MV-4-11 (cell line): Measurements from ENCODE around the gene ADARB2.

ENCODE experiments used
- DNase-seq: peaks from one replicate; lab custom pipeline; 2025; lab: John Stamatoyannopoulos, UW

ADARB2 gene

DNA sequence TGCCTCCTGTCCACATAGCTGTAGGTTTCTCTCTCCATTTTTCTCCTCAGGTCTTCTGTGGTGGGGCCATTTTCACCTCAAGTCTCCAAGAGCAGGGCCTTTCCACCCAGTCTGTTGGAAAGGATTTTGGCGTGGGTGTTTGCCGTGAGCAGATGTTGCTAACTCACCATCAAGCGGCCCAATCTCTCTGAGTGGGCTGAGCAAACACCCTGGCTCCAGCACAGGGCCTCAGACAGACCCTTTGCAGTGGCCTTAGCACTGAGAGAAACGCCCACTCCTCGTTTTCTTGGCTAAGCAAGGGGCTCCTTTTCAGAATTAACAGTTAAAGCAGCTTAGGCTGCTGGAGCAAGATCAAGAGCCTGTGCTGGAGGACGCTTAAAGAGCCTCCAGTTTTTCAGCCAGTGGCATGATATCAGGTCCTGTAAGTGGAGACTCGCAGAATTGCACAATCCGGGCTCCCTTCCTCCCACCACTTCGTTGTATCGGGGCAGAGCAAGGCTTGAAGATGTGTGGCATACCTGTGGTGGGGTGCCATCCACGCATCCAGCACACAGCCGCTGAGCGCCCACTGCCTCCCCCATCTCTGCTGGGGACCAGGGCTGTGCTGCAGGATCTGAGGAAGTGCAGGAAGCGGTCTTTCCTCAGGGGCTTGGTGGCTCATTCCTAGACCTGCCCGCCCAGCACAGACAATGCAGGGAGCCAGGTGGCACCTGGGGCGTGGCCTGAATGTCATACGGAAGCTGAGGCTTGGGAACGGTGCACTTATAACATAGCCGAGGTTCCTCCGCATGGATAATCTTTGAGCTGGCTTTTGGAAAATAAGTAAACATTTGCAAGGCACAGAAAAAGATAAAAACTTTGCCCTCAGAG lies 142.7 kb downstream of the ADARB2 start:
- DNase-seq, result no peak

DNA sequence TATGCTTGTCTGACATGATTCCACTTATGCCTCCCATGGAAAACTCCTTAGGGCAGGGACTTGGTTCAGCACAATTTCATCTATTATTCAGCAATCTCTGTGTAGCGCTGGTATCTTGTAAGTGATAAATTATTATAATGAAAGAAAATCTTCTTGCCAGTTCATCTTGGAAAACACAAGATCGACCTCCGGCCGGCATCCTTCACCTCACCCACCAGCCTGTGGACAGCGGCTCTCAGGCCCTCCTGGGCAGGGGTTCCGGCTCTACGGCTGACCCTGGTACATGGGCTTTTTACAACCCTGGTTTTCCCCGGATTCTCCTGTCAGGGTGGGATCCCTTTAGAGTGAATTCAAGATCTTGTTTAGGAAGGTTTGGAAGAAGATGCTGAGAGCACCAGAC lies 145.6 kb downstream of the ADARB2 start:
- DNase-seq, result no peak

DNA sequence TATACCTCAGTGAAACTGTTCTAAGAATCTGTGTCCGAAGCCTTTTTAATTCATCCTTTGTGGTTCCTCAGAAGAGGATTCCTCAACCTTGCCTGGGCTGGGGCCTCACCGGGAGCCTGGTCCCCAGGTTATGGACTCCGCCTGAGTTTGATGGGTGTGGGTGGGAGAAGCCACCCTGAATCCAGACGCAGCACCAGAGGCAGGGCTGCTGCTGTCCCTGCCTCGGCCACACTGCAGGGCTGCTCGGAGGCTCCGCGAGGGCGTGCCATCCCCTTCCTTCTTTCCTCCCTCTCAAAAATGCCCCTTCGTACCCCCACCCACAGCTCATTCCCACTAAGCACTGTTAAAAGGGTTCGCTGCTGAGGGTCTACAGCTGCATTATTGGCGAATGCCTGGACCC lies 146.3 kb downstream of the ADARB2 start:
- no peak for DNase-seq

DNA sequence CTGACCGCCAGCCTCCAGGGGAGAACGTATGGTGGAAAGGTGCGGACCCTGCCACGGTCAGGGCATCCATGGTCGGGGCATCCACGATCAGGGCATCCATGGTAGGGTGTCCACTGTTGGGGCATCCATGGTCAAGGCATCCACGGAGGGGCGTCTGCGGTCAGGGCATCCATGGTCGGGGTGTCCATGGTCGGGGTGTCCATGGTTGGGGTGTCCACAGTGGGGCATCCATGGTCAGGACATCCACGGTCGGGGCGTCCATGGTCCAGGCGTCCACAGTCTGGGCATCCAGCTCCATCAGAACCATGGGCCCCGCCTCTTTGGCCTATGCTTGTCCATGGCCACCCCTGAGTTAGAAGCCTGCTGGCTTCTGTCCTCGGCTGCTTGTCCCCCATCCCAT lies 148.1 kb downstream of the ADARB2 start:
- no peak for DNase-seq

DNA sequence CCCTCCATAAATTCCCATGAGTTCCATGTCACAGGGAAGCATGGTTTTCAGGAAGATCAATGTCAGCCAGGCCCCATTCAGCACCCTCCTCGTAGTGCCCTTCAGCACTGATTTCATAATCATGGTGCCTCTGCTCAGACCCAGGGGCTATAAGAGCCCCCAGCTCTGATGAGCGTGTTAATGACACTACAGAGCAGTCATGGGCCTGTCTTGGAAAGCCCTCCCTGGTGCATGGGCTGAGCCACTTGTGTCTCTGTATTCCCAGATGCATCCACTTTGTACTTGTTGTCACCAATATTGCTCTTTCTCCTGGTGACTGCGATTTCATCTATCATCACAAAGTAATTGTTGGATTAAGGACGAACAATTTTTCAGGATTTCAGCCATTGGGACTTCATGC lies 154.6 kb downstream of the ADARB2 start:
- DNase-seq, result no peak

DNA sequence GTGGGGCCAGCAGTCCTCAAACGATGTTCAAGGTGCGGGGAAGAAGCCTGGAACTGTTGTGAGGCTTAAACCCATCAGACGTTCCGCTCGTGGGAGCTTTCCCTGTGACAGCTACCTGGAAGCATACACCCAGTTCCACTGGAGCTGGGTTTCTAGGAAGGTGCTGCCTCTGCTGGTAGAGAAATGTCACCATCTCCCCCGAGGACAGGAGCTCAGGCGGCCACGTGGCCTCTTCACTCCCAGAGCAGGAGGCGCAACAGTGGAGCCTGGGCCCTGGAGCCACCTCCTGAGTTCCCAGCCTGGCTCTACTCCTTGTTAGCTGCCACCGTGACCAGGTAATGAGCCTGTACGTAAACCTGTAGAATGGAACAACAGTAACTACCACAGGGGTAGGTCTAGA lies 156.1 kb downstream of the ADARB2 start:
- no peak for DNase-seq

DNA sequence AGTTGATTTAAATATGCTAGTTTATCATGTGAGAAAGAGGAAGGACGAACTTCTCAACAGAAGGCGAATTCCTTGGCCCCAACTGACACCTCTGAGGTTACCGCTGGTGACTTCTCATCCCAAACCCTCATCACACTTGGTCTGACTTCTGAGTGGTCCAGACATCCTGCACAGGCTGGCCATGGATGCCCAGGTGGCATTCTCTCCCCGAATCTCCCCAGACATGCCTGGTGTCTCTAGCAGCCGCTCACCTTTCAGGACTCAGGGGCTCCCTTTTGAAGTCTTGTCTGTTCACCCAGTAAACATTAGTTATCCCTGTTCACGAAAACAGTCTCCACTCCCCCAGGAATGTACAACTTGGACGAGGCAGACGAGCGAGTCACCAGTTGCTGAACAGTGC lies 157.7 kb downstream of the ADARB2 start:
- no peak for DNase-seq

DNA sequence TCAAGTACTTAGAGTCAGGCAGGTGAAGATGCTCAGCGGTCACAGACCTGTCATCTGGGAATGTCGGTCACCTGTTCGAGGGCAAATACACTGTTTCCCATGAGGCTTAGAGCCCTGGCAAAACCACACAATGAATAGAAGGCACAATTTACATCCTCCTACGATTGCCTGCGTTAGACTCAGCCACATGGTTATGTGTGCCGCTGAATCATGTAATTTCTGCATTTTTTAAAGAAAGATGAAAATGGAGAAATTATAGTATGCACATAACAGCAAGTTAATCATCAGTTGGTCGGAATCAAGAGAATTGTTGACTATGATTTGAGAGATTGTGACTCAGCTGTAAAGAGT lies 158.2 kb downstream of the ADARB2 start:
- no peak for DNase-seq

DNA sequence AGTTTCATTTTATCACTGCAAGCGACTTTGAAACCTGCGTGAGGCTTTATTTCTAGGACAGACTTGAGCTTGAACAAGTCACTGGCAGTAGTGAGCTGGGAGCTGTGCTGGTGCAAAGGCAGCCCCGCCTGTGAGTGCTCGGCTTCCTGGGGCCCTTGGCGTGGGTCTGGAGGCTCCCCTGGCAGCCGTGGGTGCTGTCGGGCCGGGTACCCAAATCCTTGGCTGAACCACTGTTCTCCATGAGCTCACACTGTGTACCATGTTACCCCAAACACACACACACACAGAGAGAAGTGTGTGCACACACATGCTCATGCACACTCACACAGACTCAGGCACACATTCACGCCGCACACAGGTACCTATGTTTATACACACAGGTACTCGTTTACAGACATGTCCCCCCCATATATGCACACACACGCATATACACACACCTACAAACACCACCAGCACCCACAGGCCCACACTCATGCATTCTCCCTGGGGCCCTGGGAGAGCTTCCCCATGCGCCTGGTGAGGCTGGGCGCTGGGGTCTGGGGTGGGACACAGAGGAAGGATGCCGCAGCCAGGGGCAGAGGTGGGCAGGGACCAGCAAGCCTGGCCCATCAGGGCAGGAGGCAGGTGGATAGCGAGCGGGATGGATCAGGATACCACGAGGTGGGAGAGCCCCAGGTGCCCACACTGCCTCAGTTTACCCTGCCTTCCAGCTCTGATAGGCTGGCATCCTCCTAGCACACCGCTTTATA lies 158.8 kb downstream of the ADARB2 start:
- no peak for DNase-seq

DNA sequence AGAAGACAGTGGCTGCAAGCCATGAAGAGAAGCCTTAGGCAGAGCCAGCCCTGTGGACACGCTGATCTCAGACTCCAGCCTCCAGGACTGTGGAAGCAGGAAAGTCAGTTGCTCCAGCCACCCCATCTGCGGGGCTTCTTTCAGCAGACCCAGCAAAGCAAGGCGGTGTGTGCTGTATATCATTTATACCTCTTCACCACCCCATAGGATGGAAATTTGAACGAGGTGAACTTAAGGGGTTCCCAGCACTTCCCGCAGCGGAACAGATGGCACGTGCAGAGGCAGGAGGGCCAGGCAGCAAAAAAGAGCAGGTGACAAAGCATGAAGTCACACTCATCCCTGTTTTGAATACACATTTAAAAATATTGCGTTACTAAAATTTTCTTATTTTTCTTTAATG lies 159.4 kb downstream of the ADARB2 start:
- DNase-seq, result no peak

DNA sequence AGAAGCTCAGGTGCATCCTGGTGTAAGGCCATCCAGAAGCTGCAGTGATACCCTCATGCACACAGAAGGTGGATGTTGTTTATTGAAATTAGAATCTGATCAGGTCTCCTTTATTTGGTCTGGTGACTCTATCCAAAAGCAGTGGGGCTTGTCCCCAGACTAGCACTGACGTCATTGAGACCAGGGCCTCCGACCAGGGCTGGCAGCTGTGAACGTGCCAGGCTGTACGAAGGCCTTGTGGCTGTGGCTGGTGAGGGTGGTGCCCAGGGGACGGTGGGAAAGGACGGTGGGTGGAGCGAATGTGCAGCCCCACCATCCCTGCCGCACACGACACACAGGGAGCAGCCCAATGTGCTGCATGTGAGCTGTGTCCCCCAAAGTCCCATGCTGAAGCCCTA lies 160.0 kb downstream of the ADARB2 start:
- no peak for DNase-seq

DNA sequence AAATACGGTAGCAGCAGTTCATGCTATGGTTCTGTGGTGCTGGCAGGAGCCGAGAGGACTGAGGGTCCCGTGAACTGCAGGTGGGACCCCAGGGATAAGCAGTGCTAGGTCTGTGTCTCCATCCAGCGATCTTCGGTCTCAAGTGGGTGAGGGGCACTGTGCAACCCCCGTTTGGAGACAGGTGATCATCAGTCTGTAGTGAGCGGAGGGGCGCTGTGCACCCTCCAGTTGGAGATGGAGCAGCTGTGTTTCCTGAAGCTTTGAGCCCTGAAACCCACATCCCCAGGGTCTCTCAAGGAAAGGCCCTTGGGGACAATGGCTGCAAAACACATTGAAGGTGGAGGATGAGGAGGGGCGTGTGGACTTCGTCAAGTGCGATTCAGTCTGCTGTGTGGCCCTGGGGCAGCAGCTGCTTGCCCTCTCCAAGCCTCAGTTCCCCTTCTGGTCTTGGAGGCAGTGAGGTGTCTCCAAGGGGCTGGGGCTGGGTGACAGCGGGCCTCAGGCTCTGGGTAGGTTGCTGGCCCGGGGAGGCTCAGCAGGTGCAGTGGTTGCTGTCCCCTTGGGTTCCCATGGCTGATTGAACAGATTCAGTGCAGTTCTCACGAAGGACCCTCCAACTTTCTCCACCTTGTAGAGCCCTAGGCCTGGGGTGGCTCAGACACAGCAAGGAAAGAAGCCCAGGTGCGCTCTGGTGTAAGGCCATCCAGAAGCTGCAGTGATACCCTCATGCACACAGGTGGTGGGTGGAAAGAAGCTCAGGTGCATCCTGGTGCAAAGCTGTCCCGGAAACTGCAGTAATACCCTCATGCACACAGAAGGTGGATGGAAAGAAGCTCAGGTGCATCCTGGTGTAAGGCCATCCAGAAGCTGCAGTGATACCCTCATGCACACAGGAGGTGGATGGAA lies 160.6 kb downstream of the ADARB2 start:
- no peak for DNase-seq

DNA sequence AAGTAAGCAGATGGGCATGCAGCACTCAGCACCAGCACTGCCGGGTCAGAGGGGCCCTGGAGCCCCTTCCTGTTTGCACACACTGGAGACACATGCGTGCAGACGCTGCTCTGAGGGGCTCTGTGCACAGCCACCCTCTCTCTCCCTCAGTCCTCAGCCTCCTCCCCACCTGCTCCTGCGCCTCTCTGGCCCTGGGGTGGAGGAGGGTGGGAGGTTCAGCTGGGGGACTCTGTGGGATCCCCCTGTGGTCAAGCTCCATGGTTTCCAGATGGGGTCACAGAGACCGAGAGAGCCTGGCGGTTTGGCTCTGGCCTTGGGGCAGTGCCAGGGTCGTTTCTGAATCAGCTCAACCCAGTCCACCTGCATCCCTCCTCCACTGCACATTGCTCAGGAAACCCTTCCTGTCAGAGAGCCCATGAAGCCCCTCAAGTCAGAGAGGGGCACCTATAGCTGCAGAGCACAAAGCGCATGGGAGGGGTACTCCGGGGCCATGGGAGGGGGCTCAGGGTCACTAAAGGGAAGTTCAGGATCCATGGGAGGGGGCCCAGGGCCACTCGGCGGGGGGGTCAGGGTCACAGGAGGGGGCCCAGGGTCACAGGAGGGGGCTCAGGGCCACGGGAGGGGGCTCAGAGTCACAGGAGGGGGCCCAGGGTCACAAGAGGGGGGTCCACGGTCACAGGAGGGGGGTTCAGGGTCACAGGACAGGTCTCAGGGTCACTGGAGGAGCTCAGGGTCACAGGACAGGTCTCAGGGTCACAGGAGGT lies 161.7 kb downstream of the ADARB2 start:
- no peak for DNase-seq

DNA sequence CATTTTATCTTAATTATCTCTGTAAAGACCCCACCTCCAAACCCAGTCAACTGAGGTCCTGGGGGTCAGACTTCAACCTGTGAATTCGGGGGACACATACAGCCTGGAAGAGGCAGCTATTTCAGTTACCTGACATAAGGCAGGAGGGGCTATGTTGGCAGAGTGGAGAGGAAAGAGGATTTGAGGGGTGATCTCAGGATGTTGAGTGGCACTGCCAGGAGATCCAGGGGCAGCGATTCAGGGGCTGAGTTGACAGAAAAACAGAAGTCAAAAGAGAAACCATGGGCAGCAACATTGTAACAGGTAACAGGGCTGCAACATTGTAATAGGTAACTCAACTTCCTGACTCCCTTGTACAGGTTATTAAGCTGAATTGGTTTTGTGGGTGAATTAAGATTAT lies 162.6 kb downstream of the ADARB2 start:
- DNase-seq, result no peak

DNA sequence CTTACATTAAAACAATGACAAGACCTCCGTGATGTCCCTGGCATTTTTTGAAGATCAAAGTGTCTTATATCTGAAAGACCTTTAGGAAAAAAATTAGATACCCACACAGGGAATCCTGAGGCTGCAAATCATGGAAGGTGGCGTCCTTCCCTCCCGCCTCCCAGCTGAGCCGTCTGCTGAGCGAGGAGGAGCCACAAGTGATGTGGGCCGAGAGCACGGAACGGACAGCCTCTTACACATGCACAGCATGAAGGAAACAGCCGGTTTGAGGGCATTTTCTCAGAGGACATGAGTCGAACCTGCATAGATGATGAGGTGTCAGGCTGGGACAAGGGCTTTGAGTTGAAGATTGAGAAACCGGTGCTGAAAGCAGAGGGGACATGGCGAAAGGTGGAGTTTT lies 163.3 kb downstream of the ADARB2 start:
- DNase-seq, result no peak

DNA sequence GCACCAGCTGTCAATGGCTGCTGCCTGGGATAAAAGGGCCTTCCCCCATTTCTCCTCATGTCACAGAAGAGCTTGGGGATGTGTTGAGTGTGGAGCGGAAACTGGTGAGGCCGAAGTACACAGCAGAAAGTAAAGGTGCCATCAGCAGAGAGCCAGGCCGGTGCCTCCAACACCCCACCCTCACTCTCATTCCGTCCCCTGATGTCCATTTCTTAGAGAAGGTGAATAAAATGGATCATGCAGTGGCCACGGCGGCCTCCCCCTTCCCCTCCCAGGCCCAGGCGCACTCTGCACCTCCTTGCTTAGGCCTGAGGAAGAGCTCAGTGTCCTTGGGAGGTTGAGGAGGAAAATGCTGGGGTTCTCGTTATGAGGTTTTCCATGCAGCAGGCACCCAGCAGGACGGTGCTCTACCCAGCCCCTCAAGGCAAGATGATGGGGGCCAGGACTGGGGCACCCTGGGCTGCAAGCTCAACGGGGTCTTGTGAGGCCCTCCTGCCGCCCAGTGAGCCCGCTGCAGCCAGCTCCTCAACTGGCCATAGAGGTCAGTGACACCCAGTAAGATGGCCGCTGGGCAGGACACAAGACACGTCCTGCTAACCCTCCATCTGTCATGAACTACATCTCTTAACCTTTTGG lies 163.9 kb downstream of the ADARB2 start:
- no peak for DNase-seq

DNA sequence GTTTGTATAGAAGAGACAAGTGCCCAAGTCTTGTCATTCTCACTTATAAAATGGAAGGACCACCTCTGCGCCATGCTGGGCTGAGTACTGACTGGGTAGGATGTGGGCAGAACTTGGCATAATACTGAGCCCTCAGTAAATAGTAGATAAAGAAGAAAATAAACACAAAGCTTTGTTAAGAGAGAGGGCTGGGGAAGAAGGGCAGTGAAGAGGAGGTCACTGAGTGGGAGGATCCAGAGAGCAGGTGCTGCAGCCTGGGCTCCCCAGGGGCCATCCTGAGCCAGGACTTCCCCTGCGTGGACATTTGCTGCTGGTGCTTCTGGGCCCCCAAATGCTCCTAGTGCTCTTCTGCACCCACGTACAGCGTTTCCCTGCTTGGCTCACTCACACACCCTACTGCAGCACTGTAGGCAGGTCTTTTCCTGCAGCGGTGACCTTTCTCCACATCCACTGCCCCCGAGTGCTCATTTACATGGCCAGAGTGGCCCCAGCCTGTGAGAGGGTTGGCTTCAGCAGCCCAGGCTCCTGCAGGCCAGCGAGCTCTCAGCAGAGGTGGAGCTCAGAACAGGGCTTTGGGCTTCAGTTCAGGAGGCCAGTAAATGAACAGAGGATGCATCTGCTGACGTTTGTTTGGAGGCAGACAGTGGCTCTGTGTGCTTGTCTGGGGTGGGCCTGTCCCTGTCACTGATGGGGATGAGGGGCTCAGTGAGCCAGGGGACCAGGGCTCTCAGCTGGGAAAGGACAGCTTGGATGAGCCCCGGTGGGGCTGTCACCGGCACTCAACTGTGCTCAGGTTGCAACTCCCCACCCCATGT lies 164.6 kb downstream of the ADARB2 start:
- no peak for DNase-seq

DNA sequence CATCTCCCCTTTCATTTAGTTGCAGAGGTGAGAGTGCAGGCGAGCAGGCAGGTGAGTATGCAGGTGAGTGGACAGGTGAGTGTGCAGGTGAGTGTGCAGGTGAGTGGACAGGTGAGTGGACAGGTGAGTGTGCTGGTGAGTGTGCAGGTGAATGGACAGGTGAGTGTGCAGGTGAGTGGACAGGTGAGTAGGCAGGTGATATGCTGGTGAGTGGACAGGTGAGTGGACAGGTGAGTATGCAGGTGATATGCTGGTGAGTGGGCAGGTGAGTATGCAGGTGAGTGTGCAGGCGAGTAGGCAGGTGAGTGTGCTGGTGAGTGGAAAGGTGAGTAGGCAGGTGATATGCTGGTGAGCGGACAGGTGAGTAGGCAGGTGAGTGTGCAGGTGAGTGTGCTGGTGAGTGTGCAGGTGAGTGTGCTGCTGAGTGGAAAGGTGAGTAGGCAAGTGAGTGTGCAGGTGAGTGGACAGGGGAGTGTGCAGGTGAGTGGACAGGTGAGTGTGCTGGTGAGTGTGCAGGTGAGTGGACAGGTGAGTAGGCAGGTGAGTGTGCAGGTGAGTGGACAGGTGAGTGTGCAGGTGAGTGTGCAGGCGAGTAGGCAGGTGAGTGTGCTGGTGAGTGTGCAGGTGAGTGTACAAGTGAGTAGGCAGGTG lies 165.6 kb downstream of the ADARB2 start:
- no peak for DNase-seq

DNA sequence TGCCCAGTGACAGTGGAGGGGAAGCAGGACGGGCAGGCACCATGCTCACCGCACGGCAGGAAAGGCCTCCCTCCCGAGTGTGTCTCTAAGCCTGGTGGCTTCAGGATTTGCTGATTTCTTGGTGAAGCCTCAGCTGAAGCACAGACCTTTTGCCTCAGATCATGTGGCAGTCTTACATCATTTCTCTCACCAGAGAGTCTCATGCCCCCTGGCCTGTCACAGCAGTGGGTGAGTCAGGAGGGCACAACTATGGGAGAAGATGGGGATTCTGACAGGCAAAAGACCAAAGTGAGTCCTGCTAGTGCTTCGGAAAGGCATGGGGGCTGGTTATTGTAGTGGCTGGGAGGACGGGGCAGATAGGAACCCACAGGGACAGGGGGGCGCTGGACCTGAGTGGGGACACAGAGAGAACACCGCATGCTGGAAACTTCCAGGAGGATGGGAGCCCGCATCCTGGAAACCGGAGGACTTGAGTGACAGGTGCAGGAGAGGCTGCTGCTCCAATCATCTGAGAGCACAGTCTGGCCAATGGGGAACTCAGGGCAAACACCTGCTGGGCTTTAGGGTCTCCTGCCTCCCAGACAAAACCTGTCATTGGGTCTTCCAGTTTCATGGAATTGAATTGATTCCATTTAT lies 166.8 kb downstream of the ADARB2 start:
- DNase-seq, result no peak
